Prostate gland (tissue), 2 donors: Measurements from ENCODE around the gene UNC13C. TPM values are rescaled to one million over a fixed set of nuclear protein-coding genes. Genes with fewer than 3 reads are reported as not detected.

ENCODE experiments used
- DNase-seq: peaks from one replicate; pipeline ENCODE4 v3.0.0-alpha.2; 2019; ENCODE audit warnings: low spot score
- H3K27ac ChIP-seq, 2 donors: fragments of 200-600 bp; sonication (generic); 2 replicates each; pipeline ENCODE4 v1.5.1; 2017 to 2019
- H3K27me3 ChIP-seq: fragments of 200-600 bp; sonication (generic); replicated peaks from 2 replicates; pipeline ENCODE4 v1.5.1; 2019; ENCODE audit not compliant: insufficient read depth
- H3K36me3 ChIP-seq, 2 donors: fragments of 200-600 bp; sonication (generic); 1 replicate in 1 of 2; 2 replicates in 1 of 2; pipeline versions ENCODE4 v1.5.1 to v1.8.1; 2017 to 2019
- H3K4me1 ChIP-seq: fragments of 200-600 bp; sonication (generic); replicated peaks from 2 replicates; pipeline ENCODE4 v1.5.1; 2019
- H3K4me3 ChIP-seq, 2 donors: fragments of 200-600 bp; sonication (generic); 2 replicates each; pipeline ENCODE4 v1.5.1; 2017 to 2019
- H3K9me3 ChIP-seq: fragments of 200-600 bp; sonication (generic); 2 replicates; pipeline ENCODE4 v1.5.1; 2017
- CTCF ChIP-seq, 4 experiments: fragments of 200-600 bp in 2 of 4; fragments of 450-650 bp in 2 of 4; sonication (generic) in 2 of 4; IDR thresholded peaks; 1 replicate in 3 of 4; 2 replicates in 1 of 4; pipeline ENCODE4 v1.5.1; 2016 to 2019; ENCODE audit warnings: antibody characterized with exemption in 4 of 4, mild to moderate bottlenecking in 2 of 4, moderate library complexity in 2 of 4
- POLR2A ChIP-seq: fragments of 450-650 bp; IDR thresholded peaks from one replicate; pipeline ENCODE4 v1.6.1; 2016; ENCODE audit warnings: antibody characterized with exemption, mild to moderate bottlenecking
- POLR2AphosphoS5 ChIP-seq: sonication (generic); formaldehyde crosslinking; IDR thresholded peaks from one replicate; pipeline ENCODE4 v1.6.1; 2017; ENCODE audit warnings: antibody characterized with exemption
- WGBS: methylation state at CpG from one replicate; pipeline ENCODE4 v1.1.5; 2018; 5-methylcytosine and 5-hydroxymethylcytosine counted together
- intact Hi-C: fragments of 100-400 bp; cut with DNase I; formaldehyde crosslinking; loops from one replicate; pipeline ENCODE4 v1.14.2; 2022
- total RNA-seq, 2 donors: library from RNA; depleted of rRNA; stranded (reverse); fragments of >200 nt; gene quantifications; one replicate each; pipeline ENCODE4 v1.1.0, GENCODE V29; 2016

Gene UNC13C
- total RNA-seq, 2 donors from 2014 or later: 3.6 TPM; not detected in 1

GRCh38 chr15:54298396-54298795, 320.2 kb downstream of the UNC13C start:
- Histone ChIP-seq H3K4me3 (no peak overlapping the region), H3K27me3 (no peaks in the 10 kb centered on the region), H3K36me3 (no peaks in the 10 kb centered on the region), H3K9me3 (no peaks in the 10 kb centered on the region), H3K4me1 (no peaks in the 10 kb centered on the region), H3K27ac (no peak overlapping the region)
- intact Hi-C loops: no loop called here
- 87% methylated on average over 3 of the region's 3 CpGs for WGBS
- no peak for DNase-seq
- TF ChIP-seq POLR2A (no peak), POLR2AphosphoS5 (no peak), CTCF (IDR thresholded peaks at IDR 0.05) (no peak)

GRCh38 chr15:54304321-54304720, 326.1 kb downstream of the UNC13C start:
- TF ChIP-seq CTCF (IDR thresholded peaks at IDR 0.05): no peak
- H3K27ac ChIP-seq: no peak overlapping the region
- H3K36me3 ChIP-seq: no peaks in the 10 kb centered on the region
- H3K4me1 ChIP-seq: no peaks in the 10 kb centered on the region
- no peak overlapping the region for H3K4me3 ChIP-seq
- DNase-seq: no peak
- no peaks in the 10 kb centered on the region for H3K27me3 ChIP-seq
- WGBS: 81% methylated on average over 3 of the region's 3 CpGs
- H3K9me3 ChIP-seq: no peaks in the 10 kb centered on the region
- intact Hi-C loops: no loop called here

GRCh38 chr15:54305138-54305537, 326.9 kb downstream of the UNC13C start:
- DNase-seq: no peak
- H3K4me1 ChIP-seq: no peaks in the 10 kb centered on the region
- TF ChIP-seq POLR2AphosphoS5 (no peak), CTCF (IDR thresholded peaks at IDR 0.05) (no peak), POLR2A (no peak)
- WGBS: 88% methylated on average over 1 of the region's 1 CpG
- intact Hi-C loops: no loop called here
- H3K36me3 ChIP-seq: no peaks in the 10 kb centered on the region
- H3K27ac ChIP-seq: no peak overlapping the region
- H3K9me3 ChIP-seq: no peaks in the 10 kb centered on the region
- H3K27me3 ChIP-seq: no peaks in the 10 kb centered on the region
- H3K4me3 ChIP-seq: no peak overlapping the region

GRCh38 chr15:54307252-54307902, 329.1 kb downstream of the UNC13C start:
- Histone ChIP-seq H3K27me3 (no peaks in the 10 kb centered on the region), H3K36me3 (no peaks in the 10 kb centered on the region), H3K9me3 (no peaks in the 10 kb centered on the region), H3K4me1 (no peaks in the 10 kb centered on the region), H3K27ac (no peak overlapping the region), H3K4me3 (no peak overlapping the region)
- no peak for DNase-seq
- intact Hi-C loops: no loop called here
- 62% methylated on average over 3 of the region's 3 CpGs for WGBS
- TF ChIP-seq POLR2AphosphoS5 (no peak), POLR2A (no peak), CTCF (IDR thresholded peaks at IDR 0.05) (no peak)

GRCh38 chr15:54307926-54308325, 329.7 kb downstream of the UNC13C start:
- no peaks in the 10 kb centered on the region for H3K4me1 ChIP-seq
- no peak overlapping the region for H3K4me3 ChIP-seq
- intact Hi-C loops: no loop called here
- 100% methylated on average over 2 of the region's 2 CpGs for WGBS
- H3K27me3 ChIP-seq: no peaks in the 10 kb centered on the region
- TF ChIP-seq POLR2AphosphoS5 (no peak), CTCF (IDR thresholded peaks at IDR 0.05) (no peak), POLR2A (no peak)
- DNase-seq: no peak
- no peaks in the 10 kb centered on the region for H3K9me3 ChIP-seq
- no peak overlapping the region for H3K27ac ChIP-seq
- H3K36me3 ChIP-seq: no peaks in the 10 kb centered on the region
